HCT116 (cell line): Measurements from ENCODE around the gene SLC2A2. TPM values are rescaled to one million over a fixed set of nuclear protein-coding genes. Genes with fewer than 3 reads are reported as not detected.

ENCODE experiments used
- ATAC-seq: fragments of 200-7000 bp; cut with Tn5 transposase; 2 replicates; pipeline ENCODE4 v1.9.1; 2020; ENCODE audit warnings: mild to moderate bottlenecking, moderate library complexity
- BruUV-seq: library from RNA; stranded (reverse); fragments of 400-500 nt; replicated peaks from 2 replicates; lab custom pipeline; 2021; lab: Mats Ljungman, UMichigan
- CTCF ChIA-PET: fragments of 300-600 bp; sonication (Branson Sonifier 250); formaldehyde crosslinking; loops from one replicate; lab custom pipeline; 2021; ENCODE audit warnings: antibody characterized with exemption; lab: Charles Lee
- POLR2A ChIA-PET: fragments of 300-600, 350-600 bp; sonication (Branson Sonifier 250); formaldehyde crosslinking; loops from one replicate; lab custom pipeline; 2021; ENCODE audit warnings: antibody characterized with exemption; lab: Charles Lee
- RAD21 ChIA-PET, 2 experiments: fragments of 300-600 bp; sonication (Branson Sonifier 250); formaldehyde crosslinking; loops; one replicate each; lab custom pipeline; 2023; ENCODE audit warnings: low total read pairs in 2 of 2; ENCODE audit not compliant: uncharacterized antibody in 2 of 2, unreplicated experiment in 2 of 2, low non-redundant PET in 1 of 2; lab: Charles Lee
- DNase-seq: peaks from one replicate; pipeline ENCODE4 v3.0.0-alpha.2; 2010; ENCODE audit warnings: low read depth, low spot score
- H2AFZ ChIP-seq: fragments of 200-600 bp; shearing (Covaris generic), sonication (generic); 2 replicates; pipeline ENCODE4 v1.6.1; 2017; ENCODE audit warnings: low read depth, mixed run types, mixed read lengths, antibody characterized with exemption, low read length; ENCODE audit not compliant: poor library complexity, severe bottlenecking
- H3K27ac ChIP-seq: 2 replicates; pipeline ENCODE4 v1.5.1; 2012; ENCODE audit warnings: low read depth, low read length
- H3K27me3 ChIP-seq: fragments of 200-600 bp; sonication (generic); 2 replicates; pipeline ENCODE4 v1.6.1; 2016; ENCODE audit warnings: mixed run types, low read length, mixed read lengths; ENCODE audit not compliant: insufficient read depth
- H3K36me3 ChIP-seq, 2 experiments: fragments of 200-500 bp in 1 of 2; fragments of 200-600 bp in 1 of 2; sonication (Bioruptor generic) in 1 of 2; sonication (generic) in 1 of 2; 2 replicates each; pipeline versions ENCODE4 v1.5.1 to v1.6.1; 2014 to 2016; ENCODE audit warnings: low read length in 2 of 2, inconsistent platforms in 1 of 2, mixed read lengths in 1 of 2, mixed run types in 1 of 2; ENCODE audit not compliant: insufficient read depth in 2 of 2, control insufficient read depth in 1 of 2
- H3K4me1 ChIP-seq, 2 experiments: fragments of 200-600 bp in 1 of 2; sonication (generic) in 1 of 2; 2 replicates each; pipeline versions ENCODE4 v1.5.1 to v1.6.1; 2012 to 2017; ENCODE audit warnings: low read length in 2 of 2, inconsistent platforms in 1 of 2, mild to moderate bottlenecking in 1 of 2, mixed read lengths in 1 of 2, mixed run types in 1 of 2, moderate library complexity in 1 of 2; ENCODE audit not compliant: insufficient read depth in 2 of 2, control insufficient read depth in 1 of 2
- H3K4me2 ChIP-seq: fragments of 200-600 bp; sonication (generic); 2 replicates; pipeline ENCODE4 v1.6.1; 2017; ENCODE audit warnings: mixed run types, low read length, mixed read lengths
- H3K4me3 ChIP-seq, 2 experiments: fragments of 200-600 bp in 1 of 2; sonication (generic) in 1 of 2; replicated peaks in 1 of 2; 2 replicates each; pipeline ENCODE4 v1.5.1; 2011 to 2016; ENCODE audit warnings: low read length in 2 of 2, control low read depth in 1 of 2, low read depth in 1 of 2, mild to moderate bottlenecking in 1 of 2, mixed read lengths in 1 of 2, mixed run types in 1 of 2
- H3K79me2 ChIP-seq: fragments of 200-600 bp; sonication (generic); 2 replicates; pipeline ENCODE4 v1.6.1; 2017; ENCODE audit warnings: mild to moderate bottlenecking, mixed run types, low read length, moderate library complexity, mixed read lengths; ENCODE audit not compliant: insufficient read depth
- H3K9ac ChIP-seq: fragments of 200-600 bp; sonication (generic); 2 replicates; pipeline ENCODE4 v1.6.1; 2016; ENCODE audit warnings: low read length, mixed read lengths
- H3K9me2 ChIP-seq: fragments of 200-600 bp; sonication (generic), shearing (Covaris generic); 2 replicates; pipeline ENCODE4 v1.6.1; 2017; ENCODE audit warnings: mixed run types, mild to moderate bottlenecking, moderate library complexity; ENCODE audit not compliant: insufficient read depth
- H3K9me3 ChIP-seq, 2 experiments: fragments of 200-500 bp in 1 of 2; fragments of 200-600 bp in 1 of 2; sonication (Bioruptor generic) in 1 of 2; sonication (generic) in 1 of 2; 2 replicates each; pipeline ENCODE4 v1.6.1; 2014 to 2017; ENCODE audit warnings: low read length in 2 of 2, mixed read lengths in 2 of 2, inconsistent platforms in 1 of 2, low read depth in 1 of 2, mild to moderate bottlenecking in 1 of 2, mixed run types in 1 of 2, moderate library complexity in 1 of 2; ENCODE audit not compliant: control insufficient read depth in 1 of 2, insufficient read depth in 1 of 2
- H4K20me1 ChIP-seq: fragments of 200-600 bp; sonication (generic), shearing (Covaris generic); 2 replicates; pipeline ENCODE4 v1.6.1; 2017; ENCODE audit warnings: mixed run types, mild to moderate bottlenecking, moderate library complexity; ENCODE audit not compliant: insufficient read depth
- CEBPB ChIP-seq: IDR thresholded peaks from 2 replicates; pipeline ENCODE4 v1.6.1; 2012; ENCODE audit warnings: low read depth
- EGR1 ChIP-seq: IDR thresholded peaks from 2 replicates; pipeline ENCODE4 v1.6.1; 2012; ENCODE audit warnings: low read depth
- ELF1 ChIP-seq: IDR thresholded peaks from 2 replicates; pipeline ENCODE4 v1.6.1; 2012; ENCODE audit warnings: low read depth, borderline replicate concordance
- EZH2phosphoT487 ChIP-seq: fragments of 200-600 bp; IDR thresholded peaks from 2 replicates; pipeline ENCODE4 v1.6.1; 2018; ENCODE audit warnings: antibody characterized with exemption, borderline replicate concordance
- JUND ChIP-seq: IDR thresholded peaks from 2 replicates; pipeline ENCODE4 v1.6.1; 2012
- POLR2AphosphoS5 ChIP-seq: IDR thresholded peaks from 2 replicates; pipeline ENCODE4 v1.6.1; 2011; ENCODE audit warnings: mild to moderate bottlenecking, low read depth, low read length, moderate library complexity
- SIN3A ChIP-seq: IDR thresholded peaks from 2 replicates; pipeline ENCODE4 v1.6.1; 2012; ENCODE audit warnings: low read depth
- SRF ChIP-seq: IDR thresholded peaks from 2 replicates; pipeline ENCODE4 v1.6.1; 2012; ENCODE audit warnings: low read depth
- TCF7L2 ChIP-seq: IDR thresholded peaks from 2 replicates; pipeline ENCODE4 v1.7.0; 2011; ENCODE audit warnings: borderline replicate concordance, inconsistent platforms; ENCODE audit not compliant: insufficient read depth, insufficient read length; ENCODE audit errors: extremely low read depth
- ZFX ChIP-seq: fragments of 450-650 bp; IDR thresholded peaks from 2 replicates; pipeline ENCODE4 v1.6.1; 2017
- ZNF274 ChIP-seq: fragments of 200-500 bp; sonication (Bioruptor generic); IDR thresholded peaks from 2 replicates; pipeline ENCODE4 v1.6.1; 2014; ENCODE audit warnings: mild to moderate bottlenecking, low read depth, low read length, inconsistent platforms
- intact Hi-C: fragments of 100-400 bp; cut with micrococcal nuclease; formaldehyde crosslinking; loops from 2 replicates; pipeline ENCODE4 v1.10.0; 2022
- total RNA-seq: library from RNA; stranded (reverse); gene quantifications from one replicate; pipeline ENCODE4 v1.2.1, GENCODE V29; 2021; ENCODE audit not compliant: unreplicated experiment
- TF ChIP-seq, protein P1 (sequence below), 3 experiments: fragments of 200-600 bp in 1 of 3; sonication (generic) in 1 of 3; IDR thresholded peaks in 2 of 3; conservative IDR thresholded peaks in 1 of 3; 2 replicates each; pipeline ENCODE4 v1.5.1; 2012 to 2017; ENCODE audit warnings: low read depth in 2 of 3, low read length in 2 of 3, antibody characterized with exemption in 1 of 3, borderline replicate concordance in 1 of 3, control low read depth in 1 of 3, mild to moderate bottlenecking in 1 of 3, mixed read lengths in 1 of 3, mixed run types in 1 of 3, moderate library complexity in 1 of 3; ENCODE audit not compliant: insufficient read depth in 1 of 3
- TF ChIP-seq, protein P2 (sequence below): IDR thresholded peaks from 2 replicates; pipeline ENCODE4 v1.6.1; 2011; ENCODE audit warnings: mild to moderate bottlenecking, low read length, moderate library complexity; ENCODE audit not compliant: insufficient replicate concordance; ENCODE audit errors: extremely low read depth

Gene SLC2A2
- total RNA-seq, 1 experiment from 2014 or later, result not detected

DNA sequence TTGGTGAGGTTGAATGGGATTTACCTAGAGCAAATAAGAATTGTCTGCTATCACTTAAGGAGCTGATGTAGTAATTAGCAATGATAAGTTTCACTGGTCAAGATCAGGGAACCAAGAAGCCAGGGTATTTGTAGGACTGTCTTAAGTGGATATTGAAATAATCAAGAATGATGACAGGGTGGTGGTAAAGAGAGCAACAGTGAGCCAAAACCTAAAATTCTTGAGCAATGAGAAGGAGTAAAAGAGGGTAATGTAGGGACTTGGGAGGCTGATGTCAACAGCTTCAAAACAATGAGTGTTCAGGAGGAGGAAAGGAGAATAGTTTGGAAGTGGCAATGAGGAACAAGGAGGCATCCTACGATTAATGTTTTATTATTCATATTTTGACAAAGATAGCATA lies 31.5 kb upstream of the SLC2A2 start:
- Histone ChIP-seq H3K4me3 (no peak overlapping the region), H3K4me1 (peaks cover 12 to 17% of the 10 kb centered on the region in 2 experiments), H2AFZ (no peak overlapping the region), H4K20me1 (no peaks in the 10 kb centered on the region), H3K27me3 (no peaks in the 10 kb centered on the region), H3K9ac (no peak overlapping the region), H3K36me3 (no peaks in the 10 kb centered on the region), H3K79me2 (no peaks in the 10 kb centered on the region), H3K4me2 (no peak overlapping the region), H3K27ac (no peak overlapping the region), H3K9me2 (no peaks in the 10 kb centered on the region), H3K9me3 (no peaks in the 10 kb centered on the region)
- ATAC-seq, result no peak
- DNase-seq, result no peak
- ChIA-PET CTCF (no interaction called here), POLR2A (no interaction called here), RAD21 (no interaction called here)
- no peak for TF ChIP-seq JUND
- TF ChIP-seq, protein P1, sequence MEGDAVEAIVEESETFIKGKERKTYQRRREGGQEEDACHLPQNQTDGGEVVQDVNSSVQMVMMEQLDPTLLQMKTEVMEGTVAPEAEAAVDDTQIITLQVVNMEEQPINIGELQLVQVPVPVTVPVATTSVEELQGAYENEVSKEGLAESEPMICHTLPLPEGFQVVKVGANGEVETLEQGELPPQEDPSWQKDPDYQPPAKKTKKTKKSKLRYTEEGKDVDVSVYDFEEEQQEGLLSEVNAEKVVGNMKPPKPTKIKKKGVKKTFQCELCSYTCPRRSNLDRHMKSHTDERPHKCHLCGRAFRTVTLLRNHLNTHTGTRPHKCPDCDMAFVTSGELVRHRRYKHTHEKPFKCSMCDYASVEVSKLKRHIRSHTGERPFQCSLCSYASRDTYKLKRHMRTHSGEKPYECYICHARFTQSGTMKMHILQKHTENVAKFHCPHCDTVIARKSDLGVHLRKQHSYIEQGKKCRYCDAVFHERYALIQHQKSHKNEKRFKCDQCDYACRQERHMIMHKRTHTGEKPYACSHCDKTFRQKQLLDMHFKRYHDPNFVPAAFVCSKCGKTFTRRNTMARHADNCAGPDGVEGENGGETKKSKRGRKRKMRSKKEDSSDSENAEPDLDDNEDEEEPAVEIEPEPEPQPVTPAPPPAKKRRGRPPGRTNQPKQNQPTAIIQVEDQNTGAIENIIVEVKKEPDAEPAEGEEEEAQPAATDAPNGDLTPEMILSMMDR (IDR thresholded peaks at IDR 0.05 in 2 of 3, conservative IDR thresholded peaks at IDR 0.05 in 1 of 3; ENCODE audit: borderline replicate concordance in 1 of 3, insufficient read depth in 1 of 3, low read depth in 2 of 3, low read length in 2 of 3), result no peak
- no peak for TF ChIP-seq SRF
- TF ChIP-seq POLR2AphosphoS5, result no peak
- TF ChIP-seq TCF7L2, result no peak
- TF ChIP-seq CEBPB, result no peak
- no TSS peak for BruUV-seq
- intact Hi-C loops, result loop anchor here (10.0 kb wide), 1 partner anchor 107 kb away; no protein-coding TSS in a partner anchor

DNA sequence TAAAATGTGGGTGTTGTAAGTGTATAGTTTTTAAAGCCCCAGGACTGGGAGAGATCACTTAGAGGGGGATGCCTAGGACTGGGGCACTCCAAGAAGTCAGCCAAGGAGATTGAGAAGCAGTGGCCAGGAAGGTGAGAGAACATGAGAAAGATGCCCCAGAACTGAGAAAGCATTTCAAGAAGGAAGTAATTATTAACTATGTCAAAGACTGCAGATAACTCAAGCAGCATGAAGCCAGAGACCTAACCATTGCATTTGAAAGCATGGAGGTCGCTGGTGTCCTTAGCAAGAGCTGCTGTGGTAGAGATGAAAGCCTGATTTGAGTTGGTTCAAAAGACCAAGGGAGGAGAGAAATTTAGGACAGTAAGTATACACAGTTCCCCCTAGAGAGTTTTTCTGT lies 30.6 kb upstream of the SLC2A2 start:
- intact Hi-C loops, result loop anchor here (10.0 kb wide), 1 partner anchor 108 kb away; no protein-coding TSS in a partner anchor
- Histone ChIP-seq H3K9me2 (no peaks in the 10 kb centered on the region), H4K20me1 (no peaks in the 10 kb centered on the region), H3K36me3 (no peaks in the 10 kb centered on the region), H3K4me3 (no peak overlapping the region), H2AFZ (no peak overlapping the region), H3K4me2 (no peak overlapping the region), H3K9me3 (no peaks in the 10 kb centered on the region), H3K27me3 (no peaks in the 10 kb centered on the region), H3K79me2 (no peaks in the 10 kb centered on the region), H3K27ac (no peak overlapping the region), H3K9ac (no peak overlapping the region), H3K4me1 (peaks cover 12 to 17% of the 10 kb centered on the region in 2 experiments)
- DNase-seq, result no peak
- ChIA-PET RAD21 (no interaction called here), POLR2A (no interaction called here), CTCF (no interaction called here)
- BruUV-seq, result no TSS peak
- ATAC-seq, result no peak
- TF ChIP-seq ZNF274 (no peak), POLR2AphosphoS5 (no peak), EGR1 (no peak), ELF1 (no peak), TCF7L2 (no peak), CEBPB (no peak), ZFX (no peak), JUND (no peak), SIN3A (no peak), EZH2phosphoT487 (no peak)
- TF ChIP-seq, protein P1 (IDR thresholded peaks at IDR 0.05 in 2 of 3, conservative IDR thresholded peaks at IDR 0.05 in 1 of 3; ENCODE audit: borderline replicate concordance in 1 of 3, insufficient read depth in 1 of 3, low read depth in 2 of 3, low read length in 2 of 3), result no peak
- TF ChIP-seq, protein P2, sequence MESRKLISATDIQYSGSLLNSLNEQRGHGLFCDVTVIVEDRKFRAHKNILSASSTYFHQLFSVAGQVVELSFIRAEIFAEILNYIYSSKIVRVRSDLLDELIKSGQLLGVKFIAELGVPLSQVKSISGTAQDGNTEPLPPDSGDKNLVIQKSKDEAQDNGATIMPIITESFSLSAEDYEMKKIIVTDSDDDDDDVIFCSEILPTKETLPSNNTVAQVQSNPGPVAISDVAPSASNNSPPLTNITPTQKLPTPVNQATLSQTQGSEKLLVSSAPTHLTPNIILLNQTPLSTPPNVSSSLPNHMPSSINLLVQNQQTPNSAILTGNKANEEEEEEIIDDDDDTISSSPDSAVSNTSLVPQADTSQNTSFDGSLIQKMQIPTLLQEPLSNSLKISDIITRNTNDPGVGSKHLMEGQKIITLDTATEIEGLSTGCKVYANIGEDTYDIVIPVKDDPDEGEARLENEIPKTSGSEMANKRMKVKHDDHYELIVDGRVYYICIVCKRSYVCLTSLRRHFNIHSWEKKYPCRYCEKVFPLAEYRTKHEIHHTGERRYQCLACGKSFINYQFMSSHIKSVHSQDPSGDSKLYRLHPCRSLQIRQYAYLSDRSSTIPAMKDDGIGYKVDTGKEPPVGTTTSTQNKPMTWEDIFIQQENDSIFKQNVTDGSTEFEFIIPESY, result no peak
